HL-60 (cell line): ENCODE results near the gene SERTAD1.

Source experiments
- DNase-seq, 2 experiments: peaks; one replicate each; pipeline ENCODE4 v3.0.0-alpha.2; 2010 to 2020; ENCODE audit warnings: low read depth in 1 of 2, low spot score in 1 of 2
- H3K27ac ChIP-seq: fragments of 250-450 bp; sonication (Bioruptor Pico); replicated peaks from 2 replicates; pipeline ENCODE4 v1.5.1; 2020; ENCODE audit warnings: mild to moderate bottlenecking, moderate library complexity
- H3K27me3 ChIP-seq: fragments of 250-450 bp; sonication (Bioruptor Pico); 2 replicates; pipeline ENCODE4 v1.5.1; 2021; ENCODE audit warnings: mild to moderate bottlenecking, moderate library complexity; ENCODE audit not compliant: insufficient read depth, poor library complexity, severe bottlenecking
- H3K4me3 ChIP-seq: replicated peaks from 2 replicates; pipeline ENCODE4 v1.5.1; 2011; ENCODE audit warnings: mild to moderate bottlenecking, control low read depth, low read length; ENCODE audit not compliant: insufficient read depth
- CTCF ChIP-seq: IDR thresholded peaks from one replicate; pipeline ENCODE4 v1.5.1; 2011; ENCODE audit warnings: low read length, control low read depth, inconsistent platforms; ENCODE audit not compliant: insufficient read depth
- GABPA ChIP-seq: IDR thresholded peaks from 2 replicates; pipeline ENCODE4 v1.6.1; 2012; ENCODE audit warnings: low read depth
- POLR2AphosphoS5 ChIP-seq: IDR thresholded peaks from 2 replicates; pipeline ENCODE4 v1.6.1; 2012; ENCODE audit warnings: low read depth
- REST ChIP-seq: IDR thresholded peaks from 2 replicates; pipeline ENCODE4 v1.6.1; 2012; ENCODE audit warnings: low read depth; ENCODE audit not compliant: insufficient replicate concordance
- SPI1 ChIP-seq: IDR thresholded peaks from 2 replicates; pipeline ENCODE4 v1.6.1; 2012; ENCODE audit warnings: low read depth, mild to moderate bottlenecking, borderline replicate concordance

Gene SERTAD1

GRCh38 chr19:40379446-40380198, 46.2 kb downstream of the SERTAD1 start:
- DNase-seq: no peak
- H3K27me3 ChIP-seq: no peaks in the 10 kb centered on the region
- TF ChIP-seq REST: no peak
- TF ChIP-seq SPI1: no peak
- no peak for TF ChIP-seq CTCF
- TF ChIP-seq POLR2AphosphoS5: no peak
- no peak for TF ChIP-seq GABPA
- H3K4me3 ChIP-seq: no peak overlapping the region
- no peak overlapping the region for H3K27ac ChIP-seq

DNA sequence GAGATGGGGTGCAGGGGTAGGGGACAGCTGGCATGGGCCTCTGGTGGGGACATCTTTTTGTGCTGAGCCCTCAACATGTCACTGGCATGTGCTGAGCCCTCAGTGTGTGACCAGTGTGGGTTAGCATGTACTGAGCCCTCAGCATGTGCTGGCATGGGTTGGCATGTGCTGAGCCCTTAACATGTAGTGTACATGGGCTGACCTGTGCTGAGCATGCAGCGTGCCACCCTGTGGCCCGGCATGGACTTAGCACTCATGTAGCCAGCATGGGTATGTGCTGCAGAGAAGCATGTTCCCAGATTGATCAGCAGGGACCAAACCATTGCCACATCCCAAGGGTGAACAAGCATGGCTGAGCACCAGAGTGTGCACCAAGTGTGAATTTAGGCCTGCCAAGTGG, 47.3 kb downstream of the SERTAD1 start:
- H3K27ac ChIP-seq: no peak overlapping the region
- no peak for DNase-seq
- no peak overlapping the region for H3K4me3 ChIP-seq
- TF ChIP-seq SPI1 (no peak), CTCF (no peak), POLR2AphosphoS5 (no peak), GABPA (no peak), REST (no peak)
- H3K27me3 ChIP-seq: no peaks in the 10 kb centered on the region

- DNase-seq: no peak
- Histone ChIP-seq H3K4me3 (no peak overlapping the region), H3K27me3 (no peaks in the 10 kb centered on the region), H3K27ac (no peak overlapping the region)
- no peak for TF ChIP-seq CTCF
- TF ChIP-seq GABPA: no peak
- no peak for TF ChIP-seq POLR2AphosphoS5
- no peak for TF ChIP-seq SPI1
- TF ChIP-seq REST: no peak
Measured at GRCh38 chr19:40377876-40378385, 47.9 kb downstream of the SERTAD1 start.
